ENCODE measurements around the gene RBM8A.

RBM8A gene

DNA sequence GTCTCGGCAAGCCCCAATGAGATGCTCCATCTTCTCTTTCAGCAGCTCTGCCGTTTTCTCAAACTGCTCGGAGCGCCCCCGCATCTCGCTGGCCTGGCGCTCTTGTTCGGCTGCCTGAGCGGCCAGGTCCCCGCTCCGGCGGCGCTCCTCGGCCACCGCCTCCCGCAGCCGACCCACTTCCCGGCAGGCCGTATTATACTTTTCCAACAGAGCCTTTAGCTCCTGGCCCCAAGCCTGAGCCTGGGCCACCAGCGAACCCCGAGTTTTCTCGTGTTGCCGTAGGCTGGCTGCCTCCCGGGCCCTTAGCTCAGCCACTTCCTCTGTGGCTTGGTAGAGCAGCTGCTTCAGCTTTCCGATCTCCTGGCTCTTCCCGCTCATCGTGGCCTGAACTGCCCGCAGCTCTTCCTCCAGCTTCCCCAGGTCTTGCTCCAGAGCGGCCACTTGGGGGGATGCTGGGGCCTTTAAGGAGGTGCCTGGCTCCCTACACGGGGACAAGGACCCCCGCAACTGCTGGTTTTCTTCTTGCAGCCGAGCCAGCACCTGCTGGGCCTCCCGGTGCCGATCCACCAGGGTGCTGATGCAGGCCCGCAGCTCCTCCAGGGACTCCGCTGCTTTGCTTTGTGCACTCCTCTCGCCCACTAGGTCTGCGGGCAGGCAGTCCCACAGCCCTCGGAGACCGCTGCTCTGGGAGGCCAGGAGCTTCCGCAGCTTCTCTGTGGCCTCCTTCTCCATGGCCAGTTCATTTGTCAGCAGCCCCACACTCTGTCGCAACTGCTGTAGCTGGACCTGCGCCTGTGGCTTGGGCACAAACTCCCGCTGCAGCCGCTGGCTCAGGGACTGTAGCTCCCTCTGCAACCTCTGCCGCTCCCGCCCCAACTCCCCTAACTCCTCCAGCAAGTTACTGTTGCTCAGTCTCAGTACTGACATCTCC lies 55.0 kb downstream of the RBM8A start:
- no peak for DNase-seq

All from NK-92 treated with Interleukin-12 subunit alpha and Interleukin-12 subunit beta, amount 100 ng/mL, for 24 hours (cell line).